ENCODE measurements around the gene RSPH3. TPM values are rescaled to one million over a fixed set of nuclear protein-coding genes. Genes with fewer than 3 reads are reported as not detected.
"Not testable (repeated sequence)": the region's sequence is repeated elsewhere in the genome, so short reads cannot be mapped to it uniquely, and the experiment has no call there.

RSPH3 gene
- total RNA-seq, 2 experiments from 2014 or later = 2.2 to 2.7 TPM

GRCh38 chr6:159038914-159039884 is 39.2 kb upstream of the RSPH3 start:
- POLR2A ChIA-PET = interaction anchor here (0.6 to 9.5 kb wide), 9 partner anchors 21 to 545 kb away, joined by 3 to 245 read pairs (median 3); partner anchors contain the start of gene RSPH3
- peak overlapping the region; percentile 88 for H3K27ac Mint-ChIP-seq
- DNase-seq = no peak
- peaks cover 52% of the 10 kb centered on the region for H3K4me1 Mint-ChIP-seq
- no peaks in the 10 kb centered on the region for H3K27me3 Mint-ChIP-seq
- peak; percentile 12 for ATAC-seq (ENCODE audit: low read depth)
- H3K9me3 Mint-ChIP-seq = no peaks in the 10 kb centered on the region
- peaks cover 75% of the 10 kb centered on the region for H3K36me3 Mint-ChIP-seq
- peak overlapping the region; percentile 97 for H3K4me3 Mint-ChIP-seq

GRCh38 chr6:159038318-159038717 is 38.3 kb upstream of the RSPH3 start:
- not testable (repeated sequence) for DNase-seq; H3K4me3 Mint-ChIP-seq; H3K27ac Mint-ChIP-seq; H3K27me3 Mint-ChIP-seq; ATAC-seq (ENCODE audit: low read depth); H3K9me3 Mint-ChIP-seq
- peaks cover 52% of the 10 kb centered on the region for H3K4me1 Mint-ChIP-seq
- peaks cover 67% of the 10 kb centered on the region for H3K36me3 Mint-ChIP-seq
- POLR2A ChIA-PET = interaction anchor here (0.6 to 9.5 kb wide), 2 partner anchors 67 to 546 kb away, joined by 3 to 245 read pairs; no protein-coding TSS in a partner anchor

GRCh38 chr6:159037756-159038290 is 37.8 kb upstream of the RSPH3 start:
- H3K4me1 Mint-ChIP-seq = peaks cover 47% of the 10 kb centered on the region
- H3K27me3 Mint-ChIP-seq = no peaks in the 10 kb centered on the region

GRCh38 chr6:159036673-159037072 is 36.7 kb upstream of the RSPH3 start:
- POLR2A ChIA-PET = interaction anchor here (1.0 to 2.0 kb wide), 2 partner anchors 28 to 71 kb away, joined by 3 to 6 read pairs; no protein-coding TSS in a partner anchor
- Mint-ChIP-seq H3K36me3 (peaks cover 53% of the 10 kb centered on the region), H3K27me3 (no peaks in the 10 kb centered on the region), H3K27ac (peak overlapping the region; percentile 51), H3K4me3 (no peak overlapping the region), H3K4me1 (peaks cover 40% of the 10 kb centered on the region), H3K9me3 (no peaks in the 10 kb centered on the region)
- ATAC-seq (ENCODE audit: low read depth) (no peak), DNase-seq (no peak)

More at GRCh38 chr6:159037756-159038290, 37.8 kb upstream of the RSPH3 start:
- H3K27ac Mint-ChIP-seq = peak overlapping the region; percentile 70
- no peak overlapping the region for H3K4me3 Mint-ChIP-seq
- ATAC-seq (ENCODE audit: low read depth) (no peak), DNase-seq (no peak)
- POLR2A ChIA-PET = interaction anchor here (0.6 to 9.5 kb wide), 2 partner anchors 16 to 67 kb away, joined by 3 to 245 read pairs; no protein-coding TSS in a partner anchor
- H3K36me3 Mint-ChIP-seq = peaks cover 62% of the 10 kb centered on the region
- H3K9me3 Mint-ChIP-seq = no peaks in the 10 kb centered on the region

GRCh38 chr6:159035891-159036290 is 35.9 kb upstream of the RSPH3 start:
- H3K27ac Mint-ChIP-seq = no peak overlapping the region
- no peak overlapping the region for H3K4me3 Mint-ChIP-seq
- DNase-seq = no peak
- peaks cover 46% of the 10 kb centered on the region for H3K36me3 Mint-ChIP-seq
- POLR2A ChIA-PET = interaction anchor here (0.8 to 2.0 kb wide), 5 partner anchors 9 to 72 kb away, joined by 3 to 6 read pairs (median 3); partner anchors contain the start of gene TAGAP
- H3K4me1 Mint-ChIP-seq = peaks cover 34% of the 10 kb centered on the region
- no peak for ATAC-seq (ENCODE audit: low read depth)
- no peaks in the 10 kb centered on the region for H3K27me3 Mint-ChIP-seq
- H3K9me3 Mint-ChIP-seq = no peaks in the 10 kb centered on the region

GRCh38 chr6:159033160-159034049 is 33.4 kb upstream of the RSPH3 start:
- Mint-ChIP-seq H3K9me3 (no peaks in the 10 kb centered on the region), H3K36me3 (peaks cover 25% of the 10 kb centered on the region), H3K27ac (no peak overlapping the region), H3K4me3 (no peak overlapping the region), H3K4me1 (peaks cover 13% of the 10 kb centered on the region), H3K27me3 (no peaks in the 10 kb centered on the region)
- DNase-seq (no peak), ATAC-seq (ENCODE audit: low read depth) (peak; percentile 17)
- POLR2A ChIA-PET = interaction anchor here (1.2 kb wide), 1 partner anchor 15 kb away, joined by 3 read pairs; no protein-coding TSS in a partner anchor

GRCh38 chr6:159031846-159032245 is 31.8 kb upstream of the RSPH3 start:
- Mint-ChIP-seq H3K4me1 (peaks cover 8% of the 10 kb centered on the region), H3K27me3 (no peaks in the 10 kb centered on the region), H3K27ac (no peak overlapping the region), H3K4me3 (no peak overlapping the region), H3K9me3 (peaks cover 1% of the 10 kb centered on the region), H3K36me3 (peaks cover 17% of the 10 kb centered on the region)
- POLR2A ChIA-PET = no interaction called here
- no peak for DNase-seq
- no peak for ATAC-seq (ENCODE audit: low read depth)

- ATAC-seq (ENCODE audit: low read depth) = no peak
- Mint-ChIP-seq H3K9me3 (peaks cover 10% of the 10 kb centered on the region), H3K36me3 (peaks cover 15% of the 10 kb centered on the region), H3K27me3 (no peaks in the 10 kb centered on the region), H3K27ac (no peak overlapping the region), H3K4me1 (peaks cover 2% of the 10 kb centered on the region), H3K4me3 (no peak overlapping the region)
- POLR2A ChIA-PET = no interaction called here
- no peak for DNase-seq
Measured at GRCh38 chr6:159030168-159030567, 30.2 kb upstream of the RSPH3 start.

- H3K4me1 Mint-ChIP-seq = not testable (repeated sequence)
Measured at GRCh38 chr6:159025224-159025623, 25.2 kb upstream of the RSPH3 start.

GRCh38 chr6:159023893-159024292 is 23.9 kb upstream of the RSPH3 start:
- peaks cover 25% of the 10 kb centered on the region for H3K9me3 Mint-ChIP-seq
- POLR2A ChIA-PET = no interaction called here
- H3K27me3 Mint-ChIP-seq = no peaks in the 10 kb centered on the region
- peaks cover 28% of the 10 kb centered on the region for H3K36me3 Mint-ChIP-seq
- ATAC-seq (ENCODE audit: low read depth) (no peak), DNase-seq (no peak)
- H3K27ac Mint-ChIP-seq = no peak overlapping the region
- no peak overlapping the region for H3K4me3 Mint-ChIP-seq
- peaks cover 7% of the 10 kb centered on the region for H3K4me1 Mint-ChIP-seq

More at GRCh38 chr6:159025224-159025623, 25.2 kb upstream of the RSPH3 start:
- not testable (repeated sequence) for ATAC-seq (ENCODE audit: low read depth); DNase-seq; H3K27ac Mint-ChIP-seq; H3K4me3 Mint-ChIP-seq; H3K27me3 Mint-ChIP-seq
- POLR2A ChIA-PET = interaction anchor here (0.6 kb wide), 1 partner anchor 174 kb away, joined by 3 read pairs; no protein-coding TSS in a partner anchor
- Mint-ChIP-seq H3K9me3 (peaks cover 25% of the 10 kb centered on the region), H3K36me3 (peaks cover 27% of the 10 kb centered on the region)

- Mint-ChIP-seq H3K4me3 (no peak overlapping the region), H3K9me3 (peaks cover 13% of the 10 kb centered on the region), H3K27ac (no peak overlapping the region), H3K36me3 (peaks cover 17% of the 10 kb centered on the region), H3K27me3 (no peaks in the 10 kb centered on the region), H3K4me1 (peaks cover 22% of the 10 kb centered on the region)
- POLR2A ChIA-PET = interaction anchor here (0.7 kb wide), 1 partner anchor 24 kb away, joined by 3 read pairs; no protein-coding TSS in a partner anchor
- no peak for ATAC-seq (ENCODE audit: low read depth)
- no peak for DNase-seq
Measured at GRCh38 chr6:159020011-159020410, 20.0 kb upstream of the RSPH3 start.

GRCh38 chr6:159017757-159018559 is 18.0 kb upstream of the RSPH3 start:
- Mint-ChIP-seq H3K4me3 (no peak overlapping the region), H3K27ac (peak overlapping the region; percentile 61), H3K27me3 (no peaks in the 10 kb centered on the region), H3K9me3 (peaks cover 1% of the 10 kb centered on the region), H3K4me1 (peaks cover 28% of the 10 kb centered on the region), H3K36me3 (peaks cover 7% of the 10 kb centered on the region)
- DNase-seq = no peak
- POLR2A ChIA-PET = interaction anchor here (0.5 to 1.2 kb wide), 8 partner anchors 16 to 771 kb away, joined by 3 to 6 read pairs (median 4); no protein-coding TSS in a partner anchor
- peak; percentile 59 for ATAC-seq (ENCODE audit: low read depth)

All from activated naive CD8-positive, alpha-beta T cell treated with anti-CD3 and anti-CD28 coated beads, Interleukin-2, amount 10 ng/mL, durations not matched to agents 7 days and 5 days (primary cell).